Prostate gland (tissue), 2 donors: ENCODE data around the gene NOTCH4.

Experiments
- POLR2A ChIP-seq: fragments of 450-650 bp; IDR thresholded peaks from one replicate; pipeline ENCODE4 v1.6.1; 2016; ENCODE audit warnings: antibody characterized with exemption, mild to moderate bottlenecking
- TF ChIP-seq, protein P1 (sequence below), 4 experiments: fragments of 200-600 bp in 2 of 4; fragments of 450-650 bp in 2 of 4; sonication (generic) in 2 of 4; IDR thresholded peaks; 1 replicate in 3 of 4; 2 replicates in 1 of 4; pipeline ENCODE4 v1.5.1; 2016 to 2019; ENCODE audit warnings: antibody characterized with exemption in 4 of 4, mild to moderate bottlenecking in 2 of 4, moderate library complexity in 2 of 4

DNA sequence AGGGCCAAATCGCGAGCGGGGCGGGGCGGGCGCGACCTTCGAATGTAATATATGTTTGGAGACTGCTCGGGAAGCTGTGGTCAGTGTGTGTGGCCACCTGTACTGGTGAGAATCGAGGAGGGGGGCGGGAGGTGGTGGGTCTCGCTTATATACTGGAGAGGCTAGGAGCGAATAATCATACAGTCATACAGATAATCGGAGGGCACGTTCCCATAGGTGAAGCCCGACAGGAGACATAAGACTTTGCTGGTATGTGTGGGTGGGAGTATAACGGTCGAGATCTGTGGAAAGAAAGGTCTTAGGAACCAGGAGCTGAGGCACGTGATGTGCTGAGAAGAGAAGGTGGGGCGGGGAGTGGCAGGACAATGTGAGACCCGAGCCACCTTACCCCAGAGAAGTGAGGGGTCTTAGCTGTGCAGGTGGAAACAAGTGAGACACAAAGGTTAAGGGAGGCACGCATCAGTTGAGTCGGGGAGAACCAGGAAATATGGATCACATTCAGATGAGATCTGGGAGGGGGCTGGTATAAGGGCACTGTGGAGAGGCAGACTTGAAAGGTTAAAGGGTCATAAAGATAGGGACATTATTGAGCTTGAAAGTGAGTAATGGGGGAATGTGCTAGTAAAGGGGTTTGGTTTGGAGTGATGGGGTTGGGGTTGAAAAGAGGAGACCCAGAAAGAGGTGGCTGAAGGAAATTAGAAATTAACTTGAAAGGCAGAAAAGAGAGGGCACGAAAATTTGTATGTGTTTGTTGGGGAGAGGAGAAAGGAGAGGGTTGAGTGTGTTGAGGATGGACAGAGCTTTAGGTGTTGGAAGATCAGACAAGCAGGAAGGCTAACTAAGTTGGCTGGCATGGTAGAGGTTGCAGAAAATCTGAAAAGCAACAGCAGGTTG is 45.1 kb downstream of the NOTCH4 start:
- TF ChIP-seq POLR2A = no peak
- TF ChIP-seq, protein P1, sequence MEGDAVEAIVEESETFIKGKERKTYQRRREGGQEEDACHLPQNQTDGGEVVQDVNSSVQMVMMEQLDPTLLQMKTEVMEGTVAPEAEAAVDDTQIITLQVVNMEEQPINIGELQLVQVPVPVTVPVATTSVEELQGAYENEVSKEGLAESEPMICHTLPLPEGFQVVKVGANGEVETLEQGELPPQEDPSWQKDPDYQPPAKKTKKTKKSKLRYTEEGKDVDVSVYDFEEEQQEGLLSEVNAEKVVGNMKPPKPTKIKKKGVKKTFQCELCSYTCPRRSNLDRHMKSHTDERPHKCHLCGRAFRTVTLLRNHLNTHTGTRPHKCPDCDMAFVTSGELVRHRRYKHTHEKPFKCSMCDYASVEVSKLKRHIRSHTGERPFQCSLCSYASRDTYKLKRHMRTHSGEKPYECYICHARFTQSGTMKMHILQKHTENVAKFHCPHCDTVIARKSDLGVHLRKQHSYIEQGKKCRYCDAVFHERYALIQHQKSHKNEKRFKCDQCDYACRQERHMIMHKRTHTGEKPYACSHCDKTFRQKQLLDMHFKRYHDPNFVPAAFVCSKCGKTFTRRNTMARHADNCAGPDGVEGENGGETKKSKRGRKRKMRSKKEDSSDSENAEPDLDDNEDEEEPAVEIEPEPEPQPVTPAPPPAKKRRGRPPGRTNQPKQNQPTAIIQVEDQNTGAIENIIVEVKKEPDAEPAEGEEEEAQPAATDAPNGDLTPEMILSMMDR (IDR thresholded peaks at IDR 0.05) = no peak
